ENCODE results near the gene LRRC14B. TPM values are rescaled to one million over a fixed set of nuclear protein-coding genes. Genes with fewer than 3 reads are reported as not detected.

Gene LRRC14B
- total RNA-seq, result under 1 TPM in 2 of 3 donors, not detected in 1; 0.33 to 0.44 TPM

DNA sequence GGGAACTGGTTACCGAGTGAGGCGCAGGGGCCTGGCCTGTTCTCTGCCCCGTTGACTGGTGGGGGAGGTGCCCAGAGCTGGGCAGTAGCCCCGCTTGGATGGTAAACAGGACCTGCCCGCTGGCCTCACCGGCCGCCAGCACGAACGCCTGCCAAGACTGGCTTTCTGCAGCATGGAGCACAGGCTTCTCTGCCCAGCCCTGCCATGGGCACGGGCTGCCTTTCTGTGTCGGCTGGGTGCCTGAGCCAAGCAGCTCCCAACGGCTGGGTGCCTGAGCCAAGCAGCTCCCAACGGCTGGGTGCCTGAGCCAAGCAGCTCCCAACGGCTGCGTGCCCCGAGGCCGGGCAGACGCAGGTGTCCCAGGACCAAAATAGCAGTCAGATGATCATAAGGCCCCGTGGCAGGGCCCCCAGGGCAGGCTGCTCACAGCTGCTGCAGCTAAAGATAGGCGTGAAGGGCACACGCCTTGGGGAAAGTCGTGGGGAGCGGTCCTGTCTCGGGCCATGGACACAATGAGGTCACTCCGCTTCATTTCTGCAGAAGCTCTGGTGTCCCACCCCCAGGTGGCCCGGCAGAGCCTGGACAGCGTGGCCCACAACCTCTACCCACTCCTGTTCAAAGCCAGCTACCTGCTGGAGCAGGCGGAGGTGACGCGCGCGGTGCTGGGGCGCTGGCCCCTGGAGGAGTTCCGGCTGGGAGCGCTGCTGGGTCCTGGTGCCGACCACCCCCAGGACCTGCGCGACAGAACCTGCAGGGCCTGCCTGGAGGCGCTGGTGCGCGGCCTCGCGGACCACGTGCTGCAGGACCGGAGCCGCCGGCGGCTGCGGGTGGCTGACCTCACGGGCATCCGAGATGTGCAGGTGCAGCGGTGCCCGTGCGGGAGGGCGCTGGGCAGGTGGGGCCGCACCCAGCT, at the start of gene LRRC14B:
Gene LRRC14B, plus strand, starts transcription at position 460 of the 913 bp plus-strand sequence. Its CDS starts 44 bp downstream, at position 504.
- no peaks in the 10 kb centered on the region for H3K36me3 ChIP-seq
- TF ChIP-seq POLR2AphosphoS5 (IDR thresholded peaks at IDR 0.05) (no peak), POLR2A (IDR thresholded peaks at IDR 0.05) (no peak)
- TF ChIP-seq, protein P1, sequence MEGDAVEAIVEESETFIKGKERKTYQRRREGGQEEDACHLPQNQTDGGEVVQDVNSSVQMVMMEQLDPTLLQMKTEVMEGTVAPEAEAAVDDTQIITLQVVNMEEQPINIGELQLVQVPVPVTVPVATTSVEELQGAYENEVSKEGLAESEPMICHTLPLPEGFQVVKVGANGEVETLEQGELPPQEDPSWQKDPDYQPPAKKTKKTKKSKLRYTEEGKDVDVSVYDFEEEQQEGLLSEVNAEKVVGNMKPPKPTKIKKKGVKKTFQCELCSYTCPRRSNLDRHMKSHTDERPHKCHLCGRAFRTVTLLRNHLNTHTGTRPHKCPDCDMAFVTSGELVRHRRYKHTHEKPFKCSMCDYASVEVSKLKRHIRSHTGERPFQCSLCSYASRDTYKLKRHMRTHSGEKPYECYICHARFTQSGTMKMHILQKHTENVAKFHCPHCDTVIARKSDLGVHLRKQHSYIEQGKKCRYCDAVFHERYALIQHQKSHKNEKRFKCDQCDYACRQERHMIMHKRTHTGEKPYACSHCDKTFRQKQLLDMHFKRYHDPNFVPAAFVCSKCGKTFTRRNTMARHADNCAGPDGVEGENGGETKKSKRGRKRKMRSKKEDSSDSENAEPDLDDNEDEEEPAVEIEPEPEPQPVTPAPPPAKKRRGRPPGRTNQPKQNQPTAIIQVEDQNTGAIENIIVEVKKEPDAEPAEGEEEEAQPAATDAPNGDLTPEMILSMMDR (IDR thresholded peaks at IDR 0.05), result no peak
- peak within 1 kb of the TSS in 2 of 3 donors; percentile 39 to 60 for H3K4me3 ChIP-seq
- intact Hi-C loops (cut with DNase I; ENCODE audit: low total_unique reads), result no loop called here
- DNase-seq (ENCODE audit: low spot score in 2 of 2), result peak in 1 of 2 donors; percentile 74
- H3K27ac ChIP-seq, result peak within 1 kb of the TSS; percentile 10 to 42
- H3K27me3 ChIP-seq, result no peaks in the 10 kb centered on the region
- H3K4me1 ChIP-seq, result no peaks in the 10 kb centered on the region
- no peaks in the 10 kb centered on the region for H3K9me3 ChIP-seq

DNA sequence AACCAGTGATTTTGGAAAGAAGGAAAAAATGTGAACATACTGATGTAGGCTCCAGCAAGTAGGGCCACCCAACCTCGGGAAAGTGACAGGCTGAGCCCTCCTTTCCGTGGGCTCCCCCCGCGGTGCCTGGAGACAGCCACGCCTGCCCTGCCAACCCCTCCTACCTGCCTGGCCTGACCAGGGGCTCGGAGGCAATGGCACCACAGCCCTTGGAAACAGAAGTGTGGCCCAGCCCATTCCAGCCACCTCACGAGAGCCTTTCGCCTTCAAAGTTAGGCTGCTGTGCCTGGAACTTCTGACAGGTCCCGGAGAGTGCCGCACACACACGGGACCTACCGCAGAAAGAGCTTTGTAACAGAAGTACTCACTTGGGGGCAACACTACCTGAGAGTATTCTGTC, 49.5 kb upstream of the LRRC14B start:
- TF ChIP-seq, protein P1 (IDR thresholded peaks at IDR 0.05), result no peak
- TF ChIP-seq POLR2A (IDR thresholded peaks at IDR 0.05), result no peak
- TF ChIP-seq POLR2AphosphoS5 (IDR thresholded peaks at IDR 0.05), result no peak
- Histone ChIP-seq H3K9me3 (peaks cover 1 to 3% of the 10 kb centered on the region in 2 donors), H3K27ac (no peak overlapping the region), H3K4me1 (no peaks in the 10 kb centered on the region), H3K36me3 (no peaks in the 10 kb centered on the region), H3K27me3 (no peaks in the 10 kb centered on the region), H3K4me3 (no peak overlapping the region)
- no peak for DNase-seq (ENCODE audit: low spot score in 2 of 2)
- intact Hi-C loops (cut with DNase I; ENCODE audit: low total_unique reads), result no loop called here

DNA sequence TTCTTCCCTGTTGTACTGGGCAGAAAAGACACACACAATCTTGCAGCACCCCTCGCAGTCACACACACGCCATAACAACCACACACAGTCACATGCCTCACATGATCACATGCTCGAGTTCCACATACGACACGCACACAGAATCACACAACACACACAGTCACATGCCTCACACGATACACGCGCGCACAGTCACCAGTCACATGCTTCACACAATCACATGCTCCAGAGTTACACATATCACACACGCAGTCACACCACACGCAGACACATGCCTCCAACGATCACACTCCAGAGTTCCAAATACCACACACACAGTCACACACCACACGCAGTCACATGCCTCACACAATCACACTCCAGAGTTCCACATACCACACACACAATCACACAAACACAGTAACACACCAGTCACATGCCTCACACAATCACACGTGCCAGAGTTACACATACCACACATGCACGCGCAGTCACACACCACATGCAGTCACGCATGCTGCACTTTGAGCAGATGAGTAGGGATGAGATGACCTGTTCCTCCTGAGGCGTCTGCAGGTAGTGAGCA, 49.0 kb upstream of the LRRC14B start:
- H3K36me3 ChIP-seq, result no peaks in the 10 kb centered on the region
- H3K27ac ChIP-seq, result no peak overlapping the region
- no peaks in the 10 kb centered on the region for H3K27me3 ChIP-seq
- no peak for DNase-seq (ENCODE audit: low spot score in 2 of 2)
- H3K9me3 ChIP-seq, result peaks cover 7 to 9% of the 10 kb centered on the region in 2 donors
- H3K4me1 ChIP-seq, result no peaks in the 10 kb centered on the region
- TF ChIP-seq POLR2A (IDR thresholded peaks at IDR 0.05), result no peak
- TF ChIP-seq POLR2AphosphoS5 (IDR thresholded peaks at IDR 0.05), result no peak
- TF ChIP-seq, protein P1 (IDR thresholded peaks at IDR 0.05), result no peak
- H3K4me3 ChIP-seq, result no peak overlapping the region
- intact Hi-C loops (cut with DNase I; ENCODE audit: low total_unique reads), result no loop called here

DNA sequence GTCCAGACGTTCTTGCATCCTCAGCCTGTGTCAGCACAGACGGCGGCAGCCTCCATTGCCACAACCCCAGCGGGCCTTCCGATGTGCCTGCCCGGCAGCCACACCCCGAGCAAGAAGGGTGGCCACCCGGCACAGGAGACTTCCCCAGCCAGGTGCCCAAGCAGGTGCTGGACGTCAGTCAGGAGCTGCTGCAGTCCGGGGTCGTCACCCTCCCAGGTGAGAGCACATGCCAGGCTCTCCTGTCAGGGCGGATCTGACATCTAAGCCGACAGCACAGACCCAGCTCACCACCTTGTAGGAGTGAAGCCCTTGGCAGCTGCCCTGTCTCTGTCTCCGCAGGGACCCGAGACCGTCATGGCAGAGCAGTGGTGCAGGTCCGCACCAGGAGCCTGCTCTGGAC, 48.3 kb upstream of the LRRC14B start:
- no peak for DNase-seq (ENCODE audit: low spot score in 2 of 2)
- Histone ChIP-seq H3K9me3 (peaks cover 14 to 16% of the 10 kb centered on the region in 2 donors), H3K27ac (no peak overlapping the region), H3K4me3 (no peak overlapping the region), H3K4me1 (no peaks in the 10 kb centered on the region), H3K36me3 (no peaks in the 10 kb centered on the region), H3K27me3 (no peaks in the 10 kb centered on the region)
- intact Hi-C loops (cut with DNase I; ENCODE audit: low total_unique reads), result no loop called here
- TF ChIP-seq POLR2A (IDR thresholded peaks at IDR 0.05), result no peak
- TF ChIP-seq, protein P1 (IDR thresholded peaks at IDR 0.05), result no peak
- TF ChIP-seq POLR2AphosphoS5 (IDR thresholded peaks at IDR 0.05), result no peak

DNA sequence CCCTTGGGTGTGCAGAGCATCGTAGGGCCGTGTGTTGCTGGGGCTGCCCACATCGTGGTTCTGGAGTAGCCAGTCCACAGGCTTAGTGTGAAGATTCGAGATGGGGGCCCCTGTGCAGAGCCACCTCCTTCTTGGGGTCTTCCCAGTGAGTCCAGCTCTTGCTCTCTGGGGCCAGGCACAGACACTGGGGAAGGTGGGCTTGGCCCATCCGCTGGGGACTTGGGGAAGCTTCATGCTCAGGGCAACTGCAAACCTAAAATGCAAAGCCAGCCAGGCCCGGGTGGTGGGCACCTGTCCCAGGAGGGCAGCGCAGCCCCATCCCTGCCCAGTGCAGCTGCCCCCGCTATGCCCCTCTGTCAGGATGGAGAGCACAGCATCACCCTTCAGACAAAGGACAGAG, 46.4 kb upstream of the LRRC14B start:
- Histone ChIP-seq H3K9me3 (peaks cover 16 to 19% of the 10 kb centered on the region in 2 donors), H3K4me3 (no peak overlapping the region), H3K27me3 (no peaks in the 10 kb centered on the region), H3K4me1 (no peaks in the 10 kb centered on the region), H3K27ac (no peak overlapping the region), H3K36me3 (no peaks in the 10 kb centered on the region)
- no peak for DNase-seq (ENCODE audit: low spot score in 2 of 2)
- TF ChIP-seq POLR2AphosphoS5 (IDR thresholded peaks at IDR 0.05) (no peak), POLR2A (IDR thresholded peaks at IDR 0.05) (no peak)
- TF ChIP-seq, protein P1 (IDR thresholded peaks at IDR 0.05), result no peak
- intact Hi-C loops (cut with DNase I; ENCODE audit: low total_unique reads), result no loop called here

All from breast epithelium (tissue), 4 donors.